GM21825 (cell line): ENCODE results near the gene CELF2.

Experiments
- ATAC-seq: cut with Tn5 transposase; IDR thresholded peaks from one replicate; pipeline ENCODE4 v1.9.1; 2021; ENCODE audit warnings: mild to moderate bottlenecking, moderate library complexity; ENCODE audit not compliant: unreplicated experiment

The CELF2 gene

DNA sequence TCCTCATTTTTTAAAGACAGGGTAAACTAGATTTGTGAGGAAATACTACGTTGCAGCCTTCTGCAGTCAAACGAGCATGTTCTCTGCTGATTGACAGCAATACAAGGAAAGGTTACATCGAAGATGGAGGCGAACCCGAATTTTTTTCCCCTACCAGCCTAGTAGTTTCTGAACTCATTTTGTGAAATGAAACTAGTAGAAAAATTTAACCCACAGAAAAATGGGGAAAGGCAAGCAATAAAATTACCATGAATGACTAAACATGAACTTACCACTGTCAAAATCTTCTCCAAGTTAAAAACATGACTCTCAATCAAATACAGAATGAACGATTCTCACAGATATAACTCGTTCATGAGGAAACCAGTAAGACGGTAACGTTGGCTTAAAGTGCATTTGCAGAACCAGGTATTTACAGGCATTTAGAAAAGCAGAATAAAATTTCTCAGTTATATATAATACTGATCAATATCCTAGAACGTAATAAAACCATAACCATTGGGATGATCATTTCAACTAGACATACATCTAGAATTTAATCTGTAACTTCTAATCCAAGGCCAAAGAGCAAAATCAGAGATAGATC is 73.9 kb downstream of the CELF2 start:
- no peak for ATAC-seq

DNA sequence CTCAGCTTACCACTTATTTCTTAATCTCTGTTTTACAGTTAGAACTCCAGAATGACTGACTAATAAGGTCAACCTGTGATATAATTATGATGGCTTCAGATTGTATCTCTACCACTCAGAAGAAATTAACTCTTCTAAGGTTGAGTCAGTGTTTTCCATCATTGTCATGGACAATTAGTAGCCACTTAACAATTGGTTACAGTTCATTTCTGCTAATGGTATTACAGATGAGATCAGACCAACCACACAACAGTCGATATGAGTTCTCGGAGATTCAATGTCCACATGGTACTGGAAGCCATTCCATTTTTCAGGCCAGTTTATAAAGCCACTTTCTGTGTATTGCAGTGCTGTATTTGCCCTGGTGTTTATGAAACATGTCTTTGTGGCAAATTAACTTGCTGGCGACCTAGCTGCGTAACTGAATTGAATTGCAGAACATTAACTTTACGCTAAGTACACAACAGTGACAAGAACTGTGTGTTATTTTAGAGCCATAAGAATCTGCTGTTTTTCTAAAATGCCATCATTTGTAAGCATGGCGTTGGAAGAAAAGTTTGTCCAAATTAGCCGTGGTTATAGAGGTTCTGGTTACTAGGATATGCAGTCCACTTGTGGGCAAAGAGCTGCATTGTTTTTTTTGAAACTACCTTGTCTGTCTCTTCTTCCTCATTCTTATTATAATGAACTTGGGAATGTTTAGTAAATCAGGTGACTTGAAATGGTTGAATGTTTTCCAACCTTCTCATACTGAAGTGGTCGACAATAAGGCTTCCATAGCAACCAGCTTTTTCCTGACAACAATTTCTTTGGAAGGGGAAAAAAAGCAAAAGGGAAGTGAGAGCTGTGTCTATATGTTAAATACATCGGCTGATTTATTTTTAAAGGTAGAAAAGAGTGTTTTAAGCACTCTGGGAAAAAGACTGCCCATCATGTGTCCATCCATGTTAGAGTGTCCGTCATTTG is 76.4 kb downstream of the CELF2 start:
- no peak for ATAC-seq

DNA sequence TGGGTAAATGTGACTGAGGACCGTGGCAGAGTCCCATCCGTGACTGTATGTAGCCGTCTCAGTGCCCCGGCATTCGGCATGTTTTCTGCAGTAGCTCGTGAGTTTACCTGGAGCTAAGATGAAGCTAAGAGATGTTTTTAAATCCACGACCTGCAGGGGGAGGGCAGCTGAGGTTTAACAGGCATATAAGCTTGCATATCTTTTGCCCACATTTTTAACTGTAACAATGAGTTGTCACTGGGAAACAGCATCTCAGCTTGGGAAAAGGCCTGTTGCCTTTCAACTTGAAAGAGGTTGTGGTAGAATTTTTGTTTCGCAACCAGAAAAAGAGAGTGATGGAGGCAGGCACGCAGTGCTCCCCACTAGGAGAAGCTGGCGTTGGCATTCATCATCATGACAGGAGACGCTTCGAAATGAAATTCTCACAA is 77.7 kb downstream of the CELF2 start:
- ATAC-seq = no peak

DNA sequence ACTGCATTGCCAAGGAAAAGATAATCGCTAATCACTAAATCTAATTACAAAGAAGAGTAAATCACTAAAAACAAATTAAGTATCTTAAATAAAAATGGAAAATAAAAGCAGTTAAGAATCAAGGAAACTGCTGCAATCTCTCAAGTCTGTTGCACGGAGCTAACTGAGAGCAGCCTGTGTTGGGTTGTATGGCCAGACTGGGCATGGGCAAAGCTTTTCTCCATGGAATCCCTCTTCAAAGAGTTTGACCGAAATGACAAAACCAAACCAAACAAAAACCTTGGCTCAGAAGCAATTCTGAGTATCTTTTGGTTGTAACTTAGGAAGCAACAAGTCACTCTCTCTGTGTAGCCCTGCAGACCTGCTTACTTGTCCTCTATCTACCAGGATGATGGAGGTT is 78.8 kb downstream of the CELF2 start:
- ATAC-seq = no peak

DNA sequence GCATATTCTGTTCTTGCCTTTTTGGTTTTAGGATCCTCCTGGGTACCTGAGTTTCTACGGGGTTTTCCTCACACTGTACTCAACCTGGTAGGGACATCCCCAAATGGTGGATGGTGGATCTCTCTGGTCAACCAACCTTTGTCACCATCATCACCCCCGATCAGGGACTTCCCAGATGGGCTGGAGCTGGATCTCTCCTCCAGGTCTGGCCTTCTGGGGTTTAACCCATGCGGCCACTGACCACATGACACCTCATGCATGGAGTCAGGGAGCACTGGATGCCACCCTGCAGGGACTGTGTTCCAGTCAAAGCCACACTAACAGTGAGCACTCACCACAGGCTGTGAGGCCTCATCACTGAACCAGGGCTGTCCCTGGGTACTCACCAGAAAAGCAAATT is 80.0 kb downstream of the CELF2 start:
- peak; percentile 85 for ATAC-seq

DNA sequence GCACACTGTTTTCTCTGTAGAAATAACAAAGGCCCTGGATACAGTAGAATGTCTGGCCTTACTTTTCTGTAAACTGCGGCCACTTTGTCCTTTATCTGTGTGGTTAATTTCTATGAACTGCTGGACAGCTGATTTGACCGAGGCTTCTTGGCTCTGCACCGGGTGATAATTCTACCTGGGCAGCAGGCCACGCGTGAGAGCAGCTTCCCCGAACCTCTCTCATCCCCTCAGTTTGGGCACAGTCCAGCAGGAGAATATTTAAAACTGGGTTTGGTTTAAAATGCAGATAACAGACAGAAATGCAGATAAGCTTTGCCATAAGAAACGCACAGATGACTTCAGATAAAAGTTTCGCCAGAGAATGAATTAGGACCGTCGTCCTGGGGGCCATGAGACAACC is 81.0 kb downstream of the CELF2 start:
- ATAC-seq = no peak

DNA sequence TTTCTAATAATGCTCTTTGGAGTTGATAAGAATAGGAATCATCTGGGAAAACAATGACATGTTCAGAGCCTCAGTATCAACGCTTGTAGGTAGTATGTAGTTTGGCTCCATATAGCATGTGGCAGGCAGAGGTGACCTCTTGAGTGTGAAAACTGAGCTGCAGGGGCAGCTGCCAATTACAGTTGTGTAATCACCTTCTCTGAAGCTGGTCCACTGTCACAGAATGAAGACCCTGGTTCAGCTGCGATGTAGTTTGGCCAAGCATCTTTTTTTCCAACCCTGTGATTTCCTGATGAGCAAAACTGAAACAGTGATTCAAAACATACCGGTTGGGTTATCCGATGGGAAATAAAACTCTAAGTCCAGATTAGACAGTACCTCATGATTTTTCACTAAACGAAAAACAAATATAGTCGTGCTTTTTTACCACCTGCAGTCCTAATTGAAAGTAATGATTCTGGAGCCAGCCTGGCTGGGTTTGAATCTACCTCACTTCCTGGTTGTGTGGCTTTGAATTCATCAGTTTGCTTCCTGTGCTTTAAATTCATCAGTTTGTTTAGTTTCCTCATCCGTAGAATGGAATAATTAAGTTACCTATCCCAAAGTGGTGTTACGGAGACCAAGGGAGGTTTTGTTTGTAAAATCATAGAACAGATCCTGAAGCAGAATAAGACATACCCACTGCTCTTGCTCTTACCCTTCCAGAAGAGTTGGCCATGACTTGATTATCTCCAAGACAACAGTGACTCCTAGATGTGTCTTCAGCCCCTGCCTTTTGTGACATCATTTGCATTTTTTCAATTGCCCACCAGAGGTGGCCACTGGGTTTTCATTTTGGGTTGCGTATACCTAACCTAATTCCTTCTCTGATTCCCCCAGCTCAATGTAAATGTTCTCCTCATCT is 87.4 kb downstream of the CELF2 start:
- no peak for ATAC-seq

DNA sequence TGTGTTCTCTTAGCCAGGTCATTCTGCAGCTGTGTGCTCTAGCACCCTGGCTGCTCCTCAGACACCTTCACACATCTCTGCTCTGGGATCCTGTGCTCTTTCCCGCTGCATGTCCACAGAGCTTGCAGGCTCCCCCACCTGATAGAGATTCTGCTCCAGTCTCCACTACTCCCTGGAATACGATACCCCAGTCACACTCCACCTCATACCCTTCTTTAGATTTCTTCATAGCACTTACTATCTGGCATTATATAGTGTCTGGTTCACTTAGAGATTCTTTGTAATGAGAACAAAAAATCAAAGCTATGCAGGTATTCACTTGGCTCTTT is 88.0 kb downstream of the CELF2 start:
- no peak for ATAC-seq

DNA sequence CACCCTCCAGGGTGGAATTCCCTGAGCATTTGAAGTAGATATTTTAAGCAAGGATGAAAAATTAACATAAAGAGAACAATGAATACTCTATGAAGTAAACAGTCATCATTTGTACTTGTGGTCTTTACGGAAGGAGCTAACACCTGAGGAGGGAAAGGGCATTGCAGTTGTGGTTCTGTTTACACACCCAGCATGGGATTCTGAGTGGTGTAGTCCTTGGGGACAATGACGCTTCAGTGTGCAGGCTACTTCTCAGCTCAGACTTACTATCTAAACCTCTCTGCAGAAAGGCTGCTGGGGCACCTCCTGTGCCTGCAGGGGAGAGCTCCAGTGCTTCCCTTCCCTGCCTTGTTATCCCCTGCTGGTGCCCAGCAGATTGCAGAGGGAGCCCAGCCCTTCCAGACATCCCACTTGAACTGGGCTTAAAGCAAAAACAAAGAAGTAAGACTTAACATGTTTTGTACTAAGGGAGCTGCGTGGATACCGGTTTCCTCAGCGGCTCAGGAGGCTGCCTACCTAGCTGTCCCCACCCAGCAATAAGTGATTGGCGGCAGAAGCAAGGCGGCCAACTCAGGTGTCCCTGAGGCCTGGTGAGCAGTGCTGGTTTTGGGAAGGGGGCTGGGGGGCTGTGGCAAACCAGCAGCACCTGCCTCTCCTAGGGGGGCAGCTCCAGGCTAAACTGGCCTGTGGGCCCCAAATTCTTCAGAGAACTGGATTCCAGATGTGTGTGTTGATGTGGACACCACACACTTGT is 89.1 kb downstream of the CELF2 start:
- ATAC-seq = peak; percentile 60

DNA sequence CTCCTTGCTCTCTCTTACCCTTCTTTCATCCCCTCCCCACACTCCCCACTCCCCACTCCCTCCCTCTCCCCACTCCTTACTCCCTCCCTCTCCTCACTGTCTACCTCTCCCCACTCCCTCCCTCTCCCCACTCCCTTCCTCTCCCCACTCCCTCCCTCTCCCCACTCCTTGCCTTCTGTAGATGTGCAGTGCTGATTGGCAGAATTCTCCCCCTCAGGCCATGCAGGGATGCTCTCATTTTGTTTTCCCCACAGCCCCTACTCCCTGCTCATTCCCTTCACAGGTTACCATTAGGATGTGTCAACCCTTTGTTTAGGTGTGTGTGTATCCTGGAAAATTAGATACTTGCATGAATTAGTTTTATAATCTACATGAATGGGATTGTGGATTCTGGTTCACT is 90.3 kb downstream of the CELF2 start:
- no peak for ATAC-seq

DNA sequence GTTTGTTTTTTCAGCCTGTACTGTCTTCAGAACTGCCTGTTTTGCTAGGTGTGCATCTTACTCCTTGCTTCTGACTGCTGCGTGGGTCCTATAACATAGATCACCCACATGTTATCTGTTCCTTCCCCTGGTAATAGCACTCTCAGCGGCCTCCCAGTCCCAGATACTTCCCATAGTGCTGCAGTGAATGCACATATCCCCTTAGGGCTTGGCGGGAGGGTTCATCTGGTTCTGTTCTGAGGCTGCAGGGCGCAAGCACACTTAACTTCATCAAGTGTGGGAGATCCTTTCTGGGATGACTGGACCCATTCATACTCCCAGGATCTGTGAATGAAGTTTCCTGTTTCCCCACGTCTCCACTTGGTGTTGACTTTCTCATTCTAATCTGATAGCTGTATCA is 90.7 kb downstream of the CELF2 start:
- ATAC-seq = no peak

DNA sequence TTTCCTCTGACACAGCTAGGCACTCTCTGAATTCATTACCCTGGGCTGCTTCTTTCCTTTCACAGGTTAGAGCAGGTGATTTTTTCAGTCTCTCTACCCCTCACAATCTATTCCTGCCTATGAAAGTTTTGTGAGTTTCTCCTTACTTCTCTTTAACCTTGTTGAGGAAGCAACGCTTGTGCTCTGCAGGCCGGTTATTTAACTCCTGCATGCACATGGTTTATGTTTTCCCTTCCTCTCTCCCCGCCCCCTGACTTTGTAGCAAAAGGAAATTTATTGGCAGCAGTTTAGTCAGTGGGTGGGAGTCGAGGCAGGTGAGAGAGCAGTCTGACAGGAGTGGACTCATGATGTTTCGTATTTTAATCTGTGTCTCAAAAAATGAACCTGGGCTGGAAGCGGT is 91.9 kb downstream of the CELF2 start:
- no peak for ATAC-seq

DNA sequence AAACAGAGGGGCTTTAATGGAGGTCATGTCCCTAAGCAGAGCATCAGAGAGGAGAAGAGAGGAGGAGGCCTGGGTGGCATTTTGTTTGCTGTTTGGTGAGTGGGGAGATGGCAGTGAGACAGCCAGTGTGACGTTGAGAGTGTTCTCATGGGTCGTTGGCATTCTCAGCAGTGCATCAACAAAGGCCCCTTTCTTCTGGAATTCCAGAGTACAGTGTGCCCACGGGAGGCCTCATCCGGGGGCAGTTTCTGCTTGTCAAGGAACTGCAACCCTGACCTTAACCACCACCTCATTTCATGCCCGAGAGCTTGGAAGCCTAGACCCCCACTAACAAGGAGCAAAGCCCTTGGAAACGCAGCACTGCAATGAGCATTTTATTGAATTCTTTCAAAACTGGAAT is 92.9 kb downstream of the CELF2 start:
- no peak for ATAC-seq

DNA sequence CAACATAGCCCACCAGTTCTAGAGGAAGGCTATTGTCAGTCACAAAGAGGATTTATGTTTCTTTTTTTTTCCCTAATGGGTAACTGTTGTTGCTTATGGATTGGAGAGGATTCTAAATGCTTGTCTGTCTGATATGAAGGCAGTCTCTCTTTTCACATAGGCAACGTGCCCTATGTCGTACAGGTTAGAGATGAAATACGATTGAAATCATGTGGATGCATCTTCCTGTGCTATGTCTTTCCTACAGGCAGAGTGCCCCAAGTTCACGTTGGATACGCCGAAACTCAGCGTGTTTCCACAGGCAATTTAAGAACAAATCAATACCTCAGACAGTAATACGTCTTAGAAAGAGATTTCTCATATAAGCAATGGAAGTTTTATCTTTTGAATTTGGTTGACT is 93.8 kb downstream of the CELF2 start:
- no peak for ATAC-seq

DNA sequence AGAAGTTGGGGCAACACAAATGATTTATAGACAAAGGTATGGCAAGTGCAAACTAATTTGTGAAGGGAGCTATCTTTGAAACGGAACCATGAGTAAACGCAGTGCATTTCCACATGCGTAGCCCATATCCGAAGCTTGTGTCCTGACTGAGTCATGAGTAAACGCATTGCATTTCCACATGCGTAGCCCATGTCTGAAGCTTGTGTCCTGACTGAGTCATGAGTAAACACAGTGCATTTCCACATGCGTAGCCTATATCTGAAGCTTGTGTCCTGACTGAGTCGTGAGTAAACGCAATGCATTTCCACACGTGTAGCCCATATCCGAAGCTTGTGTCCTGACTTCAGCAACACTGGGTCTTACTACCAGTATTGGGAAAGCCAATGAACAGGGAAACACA is 95.0 kb downstream of the CELF2 start:
- ATAC-seq = no peak

DNA sequence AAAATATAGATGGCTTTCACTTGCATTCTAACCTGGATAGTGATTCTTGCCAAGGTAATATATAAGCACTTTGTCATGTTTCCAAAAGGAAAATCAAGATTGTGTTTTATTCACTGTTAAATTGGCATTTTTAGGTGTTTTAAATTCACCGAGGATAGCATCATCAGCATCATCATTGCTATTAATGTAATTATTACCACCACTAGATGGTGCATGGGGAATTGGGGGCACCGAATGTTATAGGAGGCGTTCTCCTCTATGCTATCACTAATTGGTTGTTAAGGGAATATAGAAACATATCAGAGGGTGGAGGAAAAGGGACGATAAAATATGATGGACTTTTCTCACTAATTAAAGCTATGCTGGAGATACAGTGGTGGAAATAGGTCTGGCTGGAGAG is 95.5 kb downstream of the CELF2 start:
- ATAC-seq = peak; percentile 50

DNA sequence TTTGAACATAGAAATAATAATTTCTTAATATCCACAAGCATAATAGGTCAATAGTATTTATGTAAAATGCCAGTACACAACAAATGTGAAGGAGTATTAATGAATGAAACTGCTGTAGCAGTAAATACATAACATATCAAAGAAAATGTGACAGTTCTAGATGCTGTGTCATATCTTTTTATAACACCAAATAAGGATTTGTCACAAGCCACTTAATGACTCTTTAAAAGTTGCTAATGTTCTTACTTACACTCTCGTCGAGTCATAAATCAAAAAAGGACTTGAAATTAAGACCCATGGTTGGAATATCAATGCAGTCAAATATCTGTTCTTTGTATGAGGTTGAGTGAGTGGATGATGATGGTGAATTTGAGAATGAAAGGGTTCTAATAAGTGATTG is 96.6 kb downstream of the CELF2 start:
- ATAC-seq = no peak

DNA sequence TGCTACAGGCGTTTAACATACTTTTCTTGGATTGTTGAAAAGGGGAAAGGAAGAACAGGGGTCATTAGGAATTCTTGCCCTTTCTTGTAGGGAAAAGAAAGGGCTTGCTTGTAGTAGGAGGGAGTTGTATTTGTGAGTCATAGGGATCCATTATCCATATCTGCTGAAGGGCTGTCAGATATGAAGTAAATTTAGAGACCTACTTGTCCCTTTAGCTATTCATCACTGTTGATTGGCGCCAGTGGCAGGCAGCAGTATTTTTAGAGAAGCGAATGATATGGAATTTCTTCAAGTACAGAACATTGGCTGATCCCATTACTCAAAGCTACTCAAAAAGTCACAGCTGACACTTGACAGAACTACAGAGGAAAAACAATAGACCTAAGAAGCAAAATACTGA is 97.7 kb downstream of the CELF2 start:
- ATAC-seq = no peak

DNA sequence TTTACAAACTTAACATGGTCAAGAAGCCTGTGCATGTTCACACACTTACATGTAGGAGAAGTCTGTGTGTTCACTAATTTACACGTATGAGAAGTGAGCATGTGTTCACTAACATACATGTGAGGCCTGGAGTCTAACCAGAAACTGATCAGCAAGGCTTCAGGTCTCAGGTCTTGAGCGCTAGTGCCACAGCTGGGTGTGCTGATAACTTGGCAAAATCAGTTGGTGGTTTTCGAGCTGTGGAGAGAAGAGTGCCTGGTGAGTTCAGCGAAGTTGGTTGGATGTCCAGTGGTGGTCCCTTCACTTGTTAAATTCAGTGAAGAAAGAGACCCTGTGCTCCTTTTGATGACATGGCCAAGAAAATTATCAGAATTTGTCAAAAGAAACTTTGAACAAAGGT is 98.7 kb downstream of the CELF2 start:
- ATAC-seq = no peak

DNA sequence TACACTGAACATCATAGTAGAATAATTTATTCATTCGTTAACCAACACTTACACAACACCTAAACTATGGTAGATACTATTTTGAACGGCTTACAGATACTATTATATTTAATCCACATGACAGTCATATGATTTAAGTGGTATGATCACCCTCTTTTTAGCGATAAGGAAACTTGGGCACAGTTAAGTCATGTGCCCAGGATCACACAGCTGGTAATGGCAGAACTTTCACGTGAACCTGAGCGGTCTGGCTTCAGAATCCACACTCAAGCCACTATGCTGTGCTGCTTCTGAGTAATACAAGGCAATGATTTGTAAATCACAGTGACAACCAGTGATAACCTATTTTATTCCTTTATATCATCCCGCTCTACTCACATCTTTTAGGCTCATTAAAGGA is 99.1 kb downstream of the CELF2 start:
- ATAC-seq = no peak

DNA sequence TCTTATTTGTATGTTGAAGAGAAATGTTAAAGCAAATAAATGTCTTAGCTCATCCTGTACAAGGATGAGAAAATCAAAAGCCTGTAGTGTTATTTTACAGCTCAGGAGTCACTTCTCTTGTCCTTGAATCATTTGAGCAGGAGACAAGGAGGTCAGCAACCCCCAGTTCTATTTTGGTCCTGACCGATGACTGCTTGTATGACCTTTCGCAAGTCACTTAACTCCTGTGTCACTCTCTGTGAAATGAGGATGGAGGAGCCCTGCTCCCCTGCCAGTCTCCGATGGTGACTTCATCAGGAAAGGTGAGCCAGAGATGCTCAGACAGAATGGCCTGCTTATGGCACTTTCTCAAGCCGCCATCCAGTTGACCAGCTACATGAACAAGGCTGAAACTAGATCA is 101.0 kb downstream of the CELF2 start:
- no peak for ATAC-seq
